Measurements from ENCODE around the gene TRIO.

Gene TRIO

GRCh38 chr5:14337593-14337992 is 194.5 kb downstream of the TRIO start:
- no peak for TF ChIP-seq SIN3A (IDR thresholded peaks at IDR 0.05; ENCODE audit: borderline replicate concordance, insufficient read depth, low read length)

GRCh38 chr5:14339468-14339867 is 196.3 kb downstream of the TRIO start:
- TF ChIP-seq SIN3A (IDR thresholded peaks at IDR 0.05; ENCODE audit: borderline replicate concordance, insufficient read depth, low read length): no peak
- TF ChIP-seq POLR2AphosphoS5 (IDR thresholded peaks at IDR 0.05; ENCODE audit: low read depth, low read length): no peak
- no peak for TF ChIP-seq FOXP2 (optimal IDR thresholded peaks at IDR 0.05; ENCODE audit: borderline replicate concordance, extremely low read depth, extremely low read length, insufficient read depth)
- TF ChIP-seq TAF1 (IDR thresholded peaks at IDR 0.05; ENCODE audit: borderline replicate concordance, insufficient read depth, low read length): no peak
- TF ChIP-seq REST (IDR thresholded peaks at IDR 0.05; ENCODE audit: insufficient read depth in 1 of 2, low read depth in 2 of 2, low read length in 2 of 2): no peak

- TF ChIP-seq POLR2AphosphoS5 (IDR thresholded peaks at IDR 0.05; ENCODE audit: low read depth, low read length) (no peak), FOXP2 (optimal IDR thresholded peaks at IDR 0.05; ENCODE audit: borderline replicate concordance, extremely low read depth, extremely low read length, insufficient read depth) (no peak), REST (IDR thresholded peaks at IDR 0.05; ENCODE audit: insufficient read depth in 1 of 2, low read depth in 2 of 2, low read length in 2 of 2) (no peak), SIN3A (IDR thresholded peaks at IDR 0.05; ENCODE audit: borderline replicate concordance, insufficient read depth, low read length) (no peak), TAF1 (IDR thresholded peaks at IDR 0.05; ENCODE audit: borderline replicate concordance, insufficient read depth, low read length) (no peak)
Observed at GRCh38 chr5:14341571-14342230, 198.6 kb downstream of the TRIO start.

- no peak for TF ChIP-seq FOXP2 (optimal IDR thresholded peaks at IDR 0.05; ENCODE audit: borderline replicate concordance, extremely low read depth, extremely low read length, insufficient read depth)
- no peak for TF ChIP-seq SIN3A (IDR thresholded peaks at IDR 0.05; ENCODE audit: borderline replicate concordance, insufficient read depth, low read length)
- no peak for TF ChIP-seq REST (IDR thresholded peaks at IDR 0.05; ENCODE audit: insufficient read depth in 1 of 2, low read depth in 2 of 2, low read length in 2 of 2)
- TF ChIP-seq TAF1 (IDR thresholded peaks at IDR 0.05; ENCODE audit: borderline replicate concordance, insufficient read depth, low read length): no peak
- no peak for TF ChIP-seq POLR2AphosphoS5 (IDR thresholded peaks at IDR 0.05; ENCODE audit: low read depth, low read length)
Observed at GRCh38 chr5:14342306-14342705, 199.2 kb downstream of the TRIO start.

GRCh38 chr5:14343376-14343775 is 200.2 kb downstream of the TRIO start:
- TF ChIP-seq FOXP2 (optimal IDR thresholded peaks at IDR 0.05; ENCODE audit: borderline replicate concordance, extremely low read depth, extremely low read length, insufficient read depth): no peak
- no peak for TF ChIP-seq SIN3A (IDR thresholded peaks at IDR 0.05; ENCODE audit: borderline replicate concordance, insufficient read depth, low read length)
- no peak for TF ChIP-seq REST (IDR thresholded peaks at IDR 0.05; ENCODE audit: insufficient read depth in 1 of 2, low read depth in 2 of 2, low read length in 2 of 2)
- TF ChIP-seq TAF1 (IDR thresholded peaks at IDR 0.05; ENCODE audit: borderline replicate concordance, insufficient read depth, low read length): no peak
- TF ChIP-seq POLR2AphosphoS5 (IDR thresholded peaks at IDR 0.05; ENCODE audit: low read depth, low read length): no peak

Measured in PFSK-1 (cell line).